ENCODE data around the gene CRHBP.
"Not testable (repeated sequence)": the region's sequence is repeated elsewhere in the genome, so short reads cannot be mapped to it uniquely, and the experiment has no call there.

The CRHBP gene

DNA sequence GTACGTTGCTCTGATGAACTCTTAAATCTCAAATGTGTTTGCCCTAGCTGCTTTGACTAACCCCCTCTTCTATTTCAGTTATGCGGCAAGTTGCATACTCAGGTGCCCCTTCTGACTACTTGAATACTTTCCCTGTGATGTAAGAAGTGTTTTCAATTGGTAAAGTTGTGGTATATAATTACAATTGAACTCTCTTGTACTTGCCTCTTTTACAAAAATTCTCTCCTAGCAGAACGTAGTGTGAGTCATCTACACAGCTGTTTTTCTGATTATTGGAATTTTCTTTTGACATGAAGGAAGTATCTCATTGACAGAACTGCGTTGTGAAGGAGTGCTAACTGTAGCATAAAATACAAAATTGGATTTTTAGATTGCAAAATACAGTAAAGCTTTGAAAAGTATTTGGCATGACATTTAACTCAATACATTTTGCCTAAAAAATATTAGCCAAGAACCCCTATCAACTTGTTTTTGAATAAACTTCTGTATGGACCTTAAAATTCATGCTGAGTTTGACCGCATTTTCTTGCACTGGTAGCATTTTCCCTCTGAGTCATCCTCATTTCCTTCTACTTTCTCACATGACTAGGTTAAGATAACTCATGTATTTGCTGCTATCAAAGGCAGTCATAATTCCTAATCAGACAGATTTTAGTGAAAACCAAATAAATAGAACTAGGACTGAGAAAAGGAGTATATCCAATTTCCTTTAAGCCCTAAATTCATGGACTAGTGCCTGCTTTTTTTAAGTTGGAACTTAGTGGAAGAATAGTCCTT is 6.3 kb downstream of the CRHBP start:
- no peak for DNase-seq (ENCODE audit: low read depth)

DNA sequence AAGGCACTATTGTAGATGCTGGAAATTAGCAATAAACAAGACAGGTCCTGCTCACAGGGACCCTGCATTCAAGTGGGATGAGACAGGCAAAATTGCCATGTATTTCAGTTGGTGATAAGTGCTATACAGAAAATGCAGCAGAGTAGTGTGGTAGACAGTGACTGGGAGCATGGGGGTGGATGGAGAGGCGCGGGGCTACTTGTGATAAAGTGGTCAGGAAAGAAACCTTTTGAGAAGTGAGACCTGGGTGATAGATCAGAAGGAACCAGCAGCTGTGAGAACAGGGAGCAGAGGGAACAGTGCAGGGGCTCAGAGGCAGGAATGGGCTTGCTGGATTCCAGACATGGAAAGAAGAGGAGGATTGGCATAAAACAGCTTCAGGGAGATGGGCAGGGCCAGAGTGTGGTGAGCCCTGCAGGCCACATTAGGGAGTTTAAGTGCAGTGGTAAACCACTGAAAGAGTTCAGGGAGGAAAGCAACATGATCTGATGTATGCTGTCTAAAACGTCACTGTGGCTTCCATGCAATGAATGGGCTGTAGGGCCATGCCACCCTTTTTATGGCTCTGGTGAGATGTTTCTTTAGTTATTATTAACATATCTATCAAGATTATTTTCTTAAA is 7.3 kb downstream of the CRHBP start:
- DNase-seq (ENCODE audit: low read depth), result no peak

DNA sequence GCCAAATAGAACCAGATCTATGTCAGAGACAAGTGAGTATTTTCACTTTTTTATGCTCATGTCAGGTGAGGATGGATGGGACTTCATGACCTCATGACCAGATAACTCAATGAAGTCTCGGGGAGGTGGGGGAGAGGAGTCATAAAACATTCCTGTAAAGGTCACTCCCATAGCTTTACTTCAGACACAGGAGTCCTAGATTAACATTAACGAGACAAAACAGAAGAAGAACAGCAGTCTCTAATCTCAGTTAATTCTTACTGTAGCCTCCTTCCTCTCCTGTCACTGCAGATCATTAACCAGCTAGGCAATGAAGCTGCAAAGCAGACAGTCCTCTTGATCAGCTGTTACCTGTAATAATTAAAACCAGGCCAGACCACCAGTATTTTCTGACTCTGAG is 11.2 kb downstream of the CRHBP start:
- DNase-seq (ENCODE audit: low read depth), result no peak

DNA sequence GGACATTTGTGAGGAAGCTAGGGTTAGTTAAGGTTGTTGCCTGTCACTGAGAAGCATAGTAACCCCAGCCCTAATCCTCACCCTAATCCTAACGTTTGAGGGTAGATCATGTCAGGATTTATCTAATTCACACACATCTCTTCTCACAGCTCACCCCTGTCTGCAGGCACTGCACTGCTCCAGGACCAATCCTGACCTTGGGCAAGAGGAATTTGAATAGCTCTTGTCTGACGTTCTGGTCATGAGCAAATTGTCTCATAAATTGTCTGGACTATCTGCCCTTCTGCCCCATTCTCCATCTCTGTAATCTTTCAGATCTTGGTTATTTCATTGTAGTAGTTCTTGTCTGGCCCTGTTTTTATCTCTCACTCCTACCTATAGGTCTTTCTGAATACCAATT is 18.7 kb downstream of the CRHBP start:
- DNase-seq (ENCODE audit: low read depth), result no peak

DNA sequence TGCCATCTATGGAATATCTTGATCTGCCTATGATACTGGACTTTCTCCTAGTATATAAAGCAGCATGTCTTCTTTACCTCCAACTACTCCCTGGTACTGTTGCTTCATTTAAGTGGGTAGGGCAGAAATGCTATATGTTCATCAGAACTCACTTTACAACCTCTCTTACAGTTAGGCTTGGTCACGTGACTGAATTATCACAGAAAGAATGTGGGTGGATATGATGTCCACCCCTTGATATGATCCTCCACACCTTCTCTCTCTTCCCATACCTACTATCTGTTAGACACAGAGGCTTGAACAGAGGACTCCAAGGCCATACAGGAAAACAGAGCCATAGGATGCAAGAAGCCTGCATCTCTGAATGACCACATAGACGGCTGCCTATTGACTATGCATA is 19.8 kb downstream of the CRHBP start:
- DNase-seq (ENCODE audit: low read depth), result no peak

DNA sequence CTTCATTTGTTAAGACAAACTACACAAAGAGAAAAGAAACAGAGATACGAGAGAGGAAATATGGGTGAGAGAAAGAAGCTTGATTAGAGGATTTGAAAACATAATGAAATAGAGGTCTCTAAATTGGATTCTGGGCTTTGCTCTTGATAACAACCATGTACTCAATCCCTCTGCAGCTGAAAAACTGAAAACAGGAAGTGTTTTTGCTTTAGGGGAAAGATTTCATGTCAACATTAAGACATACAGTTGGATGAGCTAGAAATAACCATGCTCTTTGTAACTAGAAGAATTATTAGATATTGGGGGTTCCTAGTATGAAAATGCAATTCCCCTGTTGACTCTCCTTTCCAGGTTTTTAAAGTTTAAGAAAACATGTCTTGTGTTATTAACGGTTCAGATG is 21.9 kb downstream of the CRHBP start:
- DNase-seq (ENCODE audit: low read depth), result no peak

DNA sequence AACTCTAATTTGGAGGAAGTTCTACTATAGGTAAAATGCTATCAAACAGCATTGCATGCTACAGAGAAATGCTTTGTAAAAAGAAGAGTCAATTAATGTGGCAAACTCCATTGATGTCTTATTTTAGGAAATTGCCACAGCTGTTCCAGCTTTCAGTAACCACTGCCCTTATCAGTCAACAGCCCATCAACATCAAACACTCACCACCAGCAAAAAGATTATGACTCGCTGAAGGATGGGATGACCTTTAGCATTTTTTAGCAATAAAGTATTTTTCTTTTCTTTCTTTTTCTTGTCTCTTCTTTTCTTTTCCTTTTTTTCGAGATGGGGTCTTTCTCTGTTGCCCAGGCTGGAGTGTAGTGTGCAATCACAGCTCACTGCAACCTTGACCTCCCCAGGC is 26.0 kb downstream of the CRHBP start:
- DNase-seq (ENCODE audit: low read depth), result no peak

DNA sequence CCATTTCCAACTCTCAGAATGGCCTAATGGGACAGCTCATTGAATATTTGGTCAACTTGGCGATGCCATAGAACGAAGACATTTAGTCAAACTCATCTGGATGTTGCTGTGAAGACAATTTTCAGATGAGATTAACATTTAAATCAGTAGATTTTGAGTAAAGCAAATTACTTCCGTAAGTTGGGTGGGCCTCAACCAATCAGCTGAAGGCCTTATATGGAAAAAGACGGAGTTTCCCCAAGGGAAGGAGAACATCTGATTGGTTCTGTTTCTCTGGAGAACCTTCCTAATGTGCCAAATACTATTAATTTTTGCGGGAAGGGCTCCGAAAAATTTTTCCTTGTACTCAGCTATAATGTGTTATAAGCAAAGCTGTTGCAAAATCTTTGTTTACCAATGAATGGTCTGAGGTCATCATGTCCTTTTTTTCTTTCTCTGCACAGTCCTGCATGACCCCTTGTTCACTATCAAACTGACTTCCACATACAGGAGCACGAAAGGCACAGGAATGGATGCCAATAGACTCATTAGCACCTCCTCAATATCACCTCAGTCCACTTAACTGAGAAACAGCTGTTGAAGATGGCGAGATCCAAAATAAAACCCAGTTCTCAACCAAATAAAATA is 27.8 kb downstream of the CRHBP start:
- DNase-seq (ENCODE audit: low read depth), result no peak

DNA sequence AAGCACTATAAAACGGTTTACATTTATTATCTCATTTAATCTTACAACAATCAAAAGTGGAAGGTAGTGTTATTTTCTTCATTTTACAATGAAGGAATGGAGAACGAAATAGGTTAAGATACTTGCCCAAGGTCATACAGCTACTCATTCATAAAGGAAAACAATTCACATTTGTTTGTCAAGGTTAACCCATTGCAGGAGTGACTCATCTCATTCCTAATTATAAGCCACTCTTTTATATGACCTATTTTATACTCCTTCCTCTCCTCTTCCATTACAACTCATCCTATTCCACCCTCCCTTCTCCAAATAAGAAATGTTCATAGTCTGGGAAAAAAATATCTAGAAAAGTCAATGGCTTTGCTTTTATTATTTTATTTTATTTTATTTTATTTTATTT is 29.6 kb downstream of the CRHBP start:
- DNase-seq (ENCODE audit: low read depth), result no peak

DNA sequence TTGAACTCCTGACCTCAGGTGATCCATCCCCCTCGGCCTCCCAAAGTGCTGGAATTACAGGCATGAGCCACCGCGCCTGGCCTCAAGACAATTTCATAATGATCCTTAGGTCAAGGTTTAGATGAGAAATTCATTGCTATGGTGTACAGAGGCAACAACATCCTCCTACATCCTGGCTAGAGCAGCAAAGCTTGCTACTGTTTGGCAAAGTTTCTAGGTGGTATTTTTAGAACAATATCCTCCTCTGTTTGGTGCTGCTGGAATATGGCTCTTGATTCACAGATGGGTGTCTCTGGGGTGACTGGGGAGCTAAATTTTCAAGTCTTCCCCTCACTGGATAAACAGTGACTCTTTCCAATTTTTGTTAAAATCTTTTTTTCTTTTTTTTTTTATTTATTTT is 30.6 kb downstream of the CRHBP start:
- no peak for DNase-seq (ENCODE audit: low read depth)

DNA sequence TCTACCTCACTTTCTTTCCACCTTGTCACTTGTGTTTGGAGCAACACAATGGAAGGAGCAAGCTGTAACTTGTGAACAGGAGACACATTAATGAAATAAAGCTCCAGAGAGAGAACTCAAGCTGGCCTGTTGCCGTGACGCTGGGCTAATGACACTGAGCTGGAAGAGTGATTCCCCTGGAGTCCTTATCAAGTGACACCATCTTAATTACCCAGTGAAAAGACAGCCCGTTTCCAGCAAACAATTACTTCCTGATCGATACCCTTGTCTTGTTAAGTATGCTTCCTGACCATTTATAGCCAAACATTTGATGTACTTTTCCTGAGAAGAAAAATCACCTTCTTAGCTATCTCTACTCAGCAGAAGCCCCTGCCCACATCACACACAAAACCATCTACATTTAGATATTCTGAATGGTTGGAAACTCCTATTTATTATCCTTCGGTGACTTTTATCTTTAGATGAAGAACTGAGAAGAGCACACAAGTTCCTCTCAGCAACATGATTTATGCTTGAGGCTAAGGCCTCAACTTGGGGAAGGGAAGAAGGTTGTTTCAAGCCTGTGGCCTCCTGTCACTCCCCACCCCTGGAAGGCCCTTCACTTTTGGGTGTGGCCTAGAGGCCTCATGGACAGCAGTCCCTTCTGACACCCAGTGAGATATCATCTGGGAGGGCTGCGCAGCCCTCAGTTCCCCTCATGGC is 34.1 kb downstream of the CRHBP start:
- DNase-seq (ENCODE audit: low read depth), result no peak

DNA sequence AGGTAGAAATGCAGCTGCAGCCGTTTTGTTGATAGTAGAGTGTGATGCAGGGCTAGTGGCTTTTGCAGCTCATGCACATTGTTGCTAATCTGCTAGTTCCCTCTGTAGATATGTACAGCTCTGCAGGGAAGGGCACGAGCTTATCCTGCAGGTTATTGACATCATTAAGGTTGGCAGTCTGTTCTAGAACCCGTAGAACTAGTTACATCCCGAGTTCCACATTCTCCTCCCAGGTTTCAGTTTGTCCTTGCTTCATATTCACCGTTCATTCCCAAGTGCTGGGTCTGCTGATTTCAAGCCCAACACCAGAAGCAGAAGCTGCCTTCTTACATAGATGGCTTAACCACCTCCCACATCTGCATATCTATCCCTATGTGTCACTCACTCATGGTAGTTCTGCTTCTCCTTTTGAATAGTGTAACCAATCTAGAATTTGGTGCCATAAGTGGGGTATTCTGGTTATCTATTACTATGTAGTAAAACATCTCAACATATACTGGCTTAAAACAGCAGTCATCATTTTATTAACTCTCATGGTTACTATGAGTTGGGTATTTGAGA is 38.1 kb downstream of the CRHBP start:
- DNase-seq (ENCODE audit: low read depth), result no peak

DNA sequence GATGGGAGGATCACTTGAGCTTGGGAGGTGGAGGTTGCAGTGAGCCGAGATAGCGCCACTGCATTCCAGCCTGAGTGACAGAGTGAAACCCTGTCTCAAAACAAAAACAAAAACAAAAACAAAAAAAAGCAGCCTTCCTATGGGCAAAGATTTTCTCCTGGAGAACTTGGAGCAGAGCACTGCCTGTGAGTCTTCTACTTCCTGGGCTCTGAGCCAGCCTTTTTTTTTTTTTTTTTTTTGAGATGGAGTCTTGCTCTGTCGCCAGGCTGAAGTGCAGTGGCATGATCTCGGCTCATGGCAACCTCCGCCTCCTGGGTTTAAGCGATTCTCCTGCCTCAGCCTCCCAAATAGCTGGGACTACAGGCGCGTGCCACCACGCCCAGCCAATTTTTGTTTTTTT is 40.6 kb downstream of the CRHBP start:
- not testable (repeated sequence) for DNase-seq (ENCODE audit: low read depth)

DNA sequence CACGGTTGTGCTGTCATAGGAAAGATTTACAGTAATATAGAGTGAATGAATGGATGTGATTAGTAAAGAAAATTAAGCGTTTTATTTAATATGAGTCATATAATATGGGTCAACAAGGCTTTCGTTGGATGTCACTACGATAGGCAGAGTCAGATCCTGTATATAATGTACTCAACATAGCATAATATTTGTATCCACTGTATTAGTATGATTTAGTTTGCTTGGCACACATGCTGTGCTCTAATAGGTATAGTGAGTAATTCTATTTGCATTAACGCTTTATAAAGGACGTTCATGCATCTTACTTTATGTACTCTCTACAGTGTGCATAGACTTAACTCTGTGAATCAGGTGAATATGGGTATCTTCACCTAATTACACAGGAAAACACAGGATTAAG is 41.5 kb downstream of the CRHBP start:
- no peak for DNase-seq (ENCODE audit: low read depth)

DNA sequence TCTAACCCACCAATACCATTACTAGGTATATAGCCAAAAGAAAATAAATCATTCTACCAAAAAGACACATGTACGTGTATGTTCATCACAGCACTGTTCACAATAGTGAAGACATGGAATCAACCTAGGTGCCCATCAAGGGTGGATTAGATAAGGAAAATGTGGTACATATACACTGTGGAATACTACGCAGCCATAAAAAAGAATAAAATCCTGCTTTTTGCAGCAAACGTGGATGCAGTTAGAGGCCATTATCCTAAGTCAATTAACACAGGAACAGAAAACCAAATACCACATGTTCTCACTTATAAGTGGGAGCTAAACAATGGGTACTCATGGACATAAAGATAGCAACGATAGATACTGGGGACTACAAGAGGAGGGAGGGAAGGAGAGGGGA is 45.4 kb downstream of the CRHBP start:
- DNase-seq (ENCODE audit: low read depth), result not testable (repeated sequence)

DNA sequence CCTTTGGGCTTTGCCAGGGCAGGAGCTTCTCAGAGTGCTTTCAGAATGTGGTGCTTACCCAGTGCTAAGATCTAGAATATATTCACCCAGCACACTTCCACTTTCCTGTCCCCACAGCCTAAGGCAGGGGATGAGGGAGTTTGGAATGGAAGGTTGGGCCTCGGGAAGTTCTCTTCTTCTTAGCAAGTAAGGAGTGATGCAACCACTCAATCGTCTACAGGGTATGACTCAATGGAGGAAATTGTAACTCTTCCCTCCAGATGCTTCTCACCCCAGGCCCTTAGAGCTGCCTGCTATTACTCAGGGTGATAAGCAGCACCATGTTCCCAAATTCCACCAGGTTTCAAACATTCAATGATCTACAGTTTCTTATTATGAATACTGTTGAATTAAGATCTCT is 46.6 kb downstream of the CRHBP start:
- no peak for DNase-seq (ENCODE audit: low read depth)

DNA sequence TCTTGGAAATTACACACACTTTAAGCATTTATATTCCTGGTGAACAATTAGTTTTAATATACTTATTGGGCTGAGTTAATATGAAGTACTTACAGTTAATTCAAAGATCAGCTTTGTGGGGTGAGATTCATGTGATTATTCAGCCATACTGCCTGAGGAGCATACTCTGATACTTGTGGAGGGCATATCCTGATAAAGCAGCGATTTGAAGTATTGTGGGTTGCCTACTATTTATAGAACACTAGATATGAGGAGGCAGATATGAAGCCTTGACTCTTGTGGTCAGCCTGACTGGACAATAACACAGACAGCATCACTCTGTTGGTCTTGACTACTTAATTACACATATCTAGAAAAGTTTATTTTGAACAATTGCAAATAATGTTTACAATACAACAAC is 50.4 kb downstream of the CRHBP start:
- DNase-seq (ENCODE audit: low read depth), result no peak

DNA sequence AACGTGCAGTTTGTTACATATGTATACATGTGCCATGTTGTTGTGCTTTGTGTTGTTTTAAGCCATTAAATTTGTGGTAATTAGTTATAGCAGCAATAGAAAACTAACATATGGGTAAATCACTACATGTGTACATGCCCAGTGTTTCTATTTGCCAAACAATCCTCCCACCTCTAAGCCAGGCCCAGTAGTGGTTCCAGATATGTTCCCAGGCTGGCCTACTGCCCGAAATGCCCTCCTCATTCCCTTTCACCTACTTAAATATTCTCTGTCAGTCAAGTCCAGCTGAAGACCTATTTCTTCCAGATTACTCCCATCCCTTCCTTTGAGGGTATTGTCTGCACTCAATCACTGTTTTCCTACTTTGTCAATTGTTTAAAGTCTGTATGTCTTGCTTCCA is 53.3 kb downstream of the CRHBP start:
- DNase-seq (ENCODE audit: low read depth), result no peak

DNA sequence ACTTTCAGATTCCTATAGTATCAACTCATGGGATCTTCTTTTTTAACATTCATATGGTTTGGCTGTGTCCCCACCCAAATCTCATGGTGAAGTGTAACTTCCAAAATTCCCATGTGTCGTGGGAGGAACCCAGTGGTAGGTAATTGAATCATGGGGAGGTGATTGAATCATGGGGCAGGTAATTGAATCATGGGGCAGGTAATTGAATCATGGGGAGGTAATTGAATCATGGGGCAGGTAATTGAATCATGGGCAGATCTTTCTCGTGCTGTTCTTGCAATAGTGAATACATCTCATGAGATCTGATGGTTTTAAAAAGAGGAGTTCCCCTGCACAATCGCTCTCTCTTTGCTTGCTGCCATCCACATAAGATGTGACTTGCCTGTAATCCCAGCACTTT is 55.6 kb downstream of the CRHBP start:
- DNase-seq (ENCODE audit: low read depth), result no peak

DNA sequence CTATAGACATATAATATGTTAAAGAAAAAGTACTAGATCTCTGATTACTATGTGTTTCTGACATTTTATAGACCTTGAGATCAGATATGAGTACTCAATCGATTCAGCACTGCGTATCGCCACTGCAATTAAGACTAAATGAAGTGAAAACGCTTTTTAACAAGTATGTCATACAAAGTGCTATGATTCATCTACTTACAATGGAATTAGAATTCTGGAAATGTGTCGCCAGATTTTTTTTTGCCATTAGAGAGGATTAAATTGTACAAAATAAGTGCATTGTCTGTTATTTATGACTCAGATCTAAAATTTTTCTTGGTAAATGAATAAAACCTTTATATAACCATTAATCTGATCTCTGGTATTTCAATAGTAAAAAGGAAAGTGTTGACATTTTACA is 57.4 kb downstream of the CRHBP start:
- DNase-seq (ENCODE audit: low read depth), result no peak

DNA sequence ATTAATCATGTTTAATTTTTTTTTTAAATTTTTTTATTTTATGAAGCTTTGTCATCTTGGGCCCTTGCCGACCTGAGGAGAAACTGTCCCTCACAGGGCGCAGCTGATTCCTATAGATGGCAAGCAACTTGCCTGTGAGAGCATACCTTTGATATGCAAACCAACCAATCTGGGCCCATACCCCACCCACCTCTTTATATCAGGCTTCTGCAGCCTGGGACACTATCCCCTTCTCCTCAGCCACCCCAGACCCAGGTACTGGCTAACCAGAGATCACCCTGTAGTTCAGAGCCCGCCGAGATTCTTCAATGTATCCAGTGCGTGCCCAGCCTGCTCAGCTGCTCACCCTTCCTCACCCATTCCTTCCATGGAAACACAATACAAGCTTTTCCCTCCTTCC is 58.7 kb downstream of the CRHBP start:
- DNase-seq (ENCODE audit: low read depth), result no peak

DNA sequence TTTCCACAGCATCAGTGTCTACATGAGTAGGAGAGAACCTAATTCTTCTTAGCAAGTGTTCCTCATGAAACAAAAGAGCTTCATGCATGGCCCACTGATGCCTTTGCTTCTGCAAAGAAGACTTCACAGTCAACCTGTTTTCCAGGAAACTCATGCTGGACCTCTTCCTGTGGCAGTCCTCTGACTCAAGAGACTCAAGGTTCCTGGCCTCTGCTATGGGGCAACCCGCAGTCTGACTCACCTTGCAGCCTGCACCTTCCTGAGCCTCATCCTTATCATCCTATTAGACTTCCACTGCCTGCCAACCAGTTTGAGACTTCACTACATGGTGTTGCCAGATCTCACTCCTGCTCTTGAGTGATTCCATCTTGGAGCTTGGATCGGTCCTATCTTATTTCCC is 59.8 kb downstream of the CRHBP start:
- no peak for DNase-seq (ENCODE audit: low read depth)
